ENCODE results near the gene ARF3.

The ARF3 gene

DNA sequence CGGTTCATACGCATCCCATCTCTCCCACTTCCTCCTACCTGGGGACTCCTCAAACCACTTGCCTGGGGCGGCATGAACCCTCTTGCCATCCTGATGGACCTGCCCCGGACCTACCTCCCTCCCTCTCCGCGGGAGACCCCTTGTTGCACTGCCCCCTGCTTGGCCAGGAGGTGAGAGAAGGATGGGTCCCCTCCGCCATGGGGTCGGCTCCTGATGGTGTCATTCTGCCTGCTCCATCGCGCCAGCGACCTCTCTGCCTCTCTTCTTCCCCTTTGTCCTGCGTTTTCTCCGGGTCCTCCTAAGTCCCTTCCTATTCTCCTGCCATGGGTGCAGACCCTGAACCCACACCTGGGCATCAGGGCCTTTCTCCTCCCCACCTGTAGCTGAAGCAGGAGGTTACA, 24.5 kb upstream of the ARF3 start:
- no peak for DNase-seq (ENCODE audit: low spot score)

DNA sequence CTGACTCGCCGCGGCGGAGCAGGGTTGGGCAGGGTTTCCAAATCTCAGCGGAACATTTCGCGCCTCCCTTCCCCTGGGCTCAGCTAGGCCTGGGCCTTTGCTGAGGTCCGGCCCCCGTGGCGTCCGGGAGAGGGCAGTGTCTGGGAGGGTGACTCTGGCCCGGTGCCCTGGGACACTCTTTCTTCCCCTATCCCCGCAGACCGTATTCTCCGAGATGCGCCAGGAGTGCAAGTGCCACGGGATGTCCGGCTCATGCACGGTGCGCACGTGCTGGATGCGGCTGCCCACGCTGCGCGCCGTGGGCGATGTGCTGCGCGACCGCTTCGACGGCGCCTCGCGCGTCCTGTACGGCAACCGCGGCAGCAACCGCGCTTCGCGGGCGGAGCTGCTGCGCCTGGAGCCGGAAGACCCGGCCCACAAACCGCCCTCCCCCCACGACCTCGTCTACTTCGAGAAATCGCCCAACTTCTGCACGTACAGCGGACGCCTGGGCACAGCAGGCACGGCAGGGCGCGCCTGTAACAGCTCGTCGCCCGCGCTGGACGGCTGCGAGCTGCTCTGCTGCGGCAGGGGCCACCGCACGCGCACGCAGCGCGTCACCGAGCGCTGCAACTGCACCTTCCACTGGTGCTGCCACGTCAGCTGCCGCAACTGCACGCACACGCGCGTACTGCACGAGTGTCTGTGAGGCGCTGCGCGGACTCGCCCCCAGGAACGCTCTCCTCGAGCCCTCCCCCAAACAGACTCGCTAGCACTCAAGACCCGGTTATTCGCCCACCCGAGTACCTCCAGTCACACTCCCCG, 23.9 kb upstream of the ARF3 start:
- no peak for DNase-seq (ENCODE audit: low spot score)

DNA sequence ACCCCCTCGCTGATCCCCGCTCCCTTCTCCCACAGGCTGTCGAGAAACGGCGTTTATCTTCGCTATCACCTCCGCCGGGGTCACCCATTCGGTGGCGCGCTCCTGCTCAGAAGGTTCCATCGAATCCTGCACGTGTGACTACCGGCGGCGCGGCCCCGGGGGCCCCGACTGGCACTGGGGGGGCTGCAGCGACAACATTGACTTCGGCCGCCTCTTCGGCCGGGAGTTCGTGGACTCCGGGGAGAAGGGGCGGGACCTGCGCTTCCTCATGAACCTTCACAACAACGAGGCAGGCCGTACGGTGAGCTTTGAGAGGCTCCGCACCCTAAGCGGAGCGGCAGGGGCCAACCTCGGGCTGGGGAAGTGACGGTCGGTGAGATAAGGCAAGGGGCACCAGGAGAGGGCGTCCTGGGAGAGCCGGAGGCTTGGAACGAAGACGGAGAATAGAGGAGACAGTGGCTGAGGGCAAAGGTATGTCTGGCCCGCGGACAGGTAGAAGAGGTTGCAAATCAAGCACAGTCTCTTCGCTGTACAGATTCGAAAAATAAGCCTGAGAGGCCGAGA, 23.2 kb upstream of the ARF3 start:
- DNase-seq (ENCODE audit: low spot score): no peak

DNA sequence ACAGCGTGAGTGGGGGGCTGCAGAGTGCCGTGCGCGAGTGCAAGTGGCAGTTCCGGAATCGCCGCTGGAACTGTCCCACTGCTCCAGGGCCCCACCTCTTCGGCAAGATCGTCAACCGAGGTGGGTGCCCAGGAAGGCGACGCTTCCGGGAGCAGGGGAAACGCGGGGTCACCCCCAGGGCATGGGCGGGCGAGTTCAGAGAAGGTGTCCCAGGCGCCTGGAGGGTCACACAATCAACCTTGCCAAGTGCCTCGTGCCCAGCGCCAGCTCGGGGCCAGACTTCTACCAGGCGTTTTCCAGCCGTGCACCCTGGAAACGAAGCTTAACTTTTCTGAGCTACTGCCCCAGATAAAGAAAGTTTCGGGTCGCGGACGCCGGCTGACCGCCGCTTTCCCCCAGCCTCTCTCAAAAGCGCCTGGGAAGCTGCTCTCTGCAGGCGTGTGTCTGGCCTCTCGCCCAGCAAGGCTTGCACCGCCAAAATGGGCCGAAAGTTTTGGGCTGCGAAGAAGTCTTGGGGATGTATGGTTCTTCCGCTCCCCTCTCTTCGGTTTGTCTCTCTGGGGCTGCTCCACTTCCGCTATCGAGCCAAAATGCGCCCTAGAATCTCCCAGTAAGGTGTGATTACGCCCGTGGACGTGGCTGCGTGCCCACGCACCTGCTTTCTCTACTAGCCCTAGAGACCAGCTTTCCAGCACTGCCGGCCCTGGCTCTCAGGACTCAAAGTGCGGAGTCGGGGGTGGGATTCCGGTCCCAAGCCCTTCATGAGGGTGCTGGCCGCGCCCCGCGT, 22.5 kb upstream of the ARF3 start:
- no peak for DNase-seq (ENCODE audit: low spot score)

DNA sequence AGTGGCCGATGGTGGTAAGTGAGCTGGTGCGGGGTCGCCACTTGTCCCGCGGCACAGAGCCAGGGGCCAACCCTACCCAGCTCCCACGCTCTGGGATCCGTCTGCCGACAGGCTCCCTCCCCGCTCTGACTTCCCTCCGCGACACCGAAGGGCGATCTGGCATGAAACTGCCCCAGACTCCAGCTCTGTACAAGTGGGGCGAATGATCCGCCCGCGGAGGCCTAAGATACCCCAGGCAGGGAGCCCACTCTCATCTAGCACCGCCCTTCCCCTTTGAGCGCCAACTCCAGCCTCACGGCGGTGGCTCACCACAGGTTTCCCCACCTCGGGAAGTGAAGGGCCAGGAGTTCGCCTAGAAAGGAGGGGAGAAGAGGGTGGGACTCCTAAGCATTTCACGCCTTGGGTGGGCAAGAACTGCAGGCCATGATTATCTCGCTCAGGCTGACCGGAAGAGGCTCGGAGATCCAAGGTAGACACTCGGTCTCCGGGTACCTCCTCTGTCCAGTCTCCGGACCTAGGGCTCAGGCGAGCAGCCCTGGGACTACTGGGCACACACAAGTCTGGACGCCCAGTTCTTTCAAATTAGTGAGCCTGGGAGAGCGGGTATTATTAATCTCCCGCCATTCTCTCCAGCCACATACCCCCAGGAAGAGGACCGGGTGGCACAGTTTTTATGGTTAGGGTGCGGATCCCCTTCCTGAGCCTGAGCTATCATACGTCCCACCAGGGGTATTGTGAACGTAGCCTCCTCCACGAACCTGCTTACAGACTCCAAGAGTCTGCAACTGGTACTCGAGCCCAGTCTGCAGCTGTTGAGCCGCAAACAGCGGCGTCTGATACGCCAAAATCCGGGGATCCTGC, 21.7 kb upstream of the ARF3 start:
- no peak for DNase-seq (ENCODE audit: low spot score)

DNA sequence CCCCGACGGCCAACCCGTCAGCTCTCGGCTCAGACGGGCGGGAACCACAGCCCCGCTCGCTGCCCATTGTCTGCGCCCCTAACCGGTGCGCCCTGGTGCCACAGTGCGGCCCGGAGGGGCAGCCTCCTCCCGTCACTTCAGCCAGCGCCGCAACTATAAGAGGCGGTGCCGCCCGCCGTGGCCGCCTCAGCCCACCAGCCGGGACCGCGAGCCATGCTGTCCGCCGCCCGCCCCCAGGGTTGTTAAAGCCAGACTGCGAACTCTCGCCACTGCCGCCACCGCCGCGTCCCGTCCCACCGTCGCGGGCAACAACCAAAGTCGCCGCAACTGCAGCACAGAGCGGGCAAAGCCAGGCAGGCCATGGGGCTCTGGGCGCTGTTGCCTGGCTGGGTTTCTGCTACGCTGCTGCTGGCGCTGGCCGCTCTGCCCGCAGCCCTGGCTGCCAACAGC, 21.0 kb upstream of the ARF3 start, which contains the start of gene WNT1:
TSS of gene WNT1 (plus strand) at position 32 of the 450 bp plus-strand sequence. CDS start at position 361, 329 bp downstream.
- no peak for DNase-seq (ENCODE audit: low spot score)

DNA sequence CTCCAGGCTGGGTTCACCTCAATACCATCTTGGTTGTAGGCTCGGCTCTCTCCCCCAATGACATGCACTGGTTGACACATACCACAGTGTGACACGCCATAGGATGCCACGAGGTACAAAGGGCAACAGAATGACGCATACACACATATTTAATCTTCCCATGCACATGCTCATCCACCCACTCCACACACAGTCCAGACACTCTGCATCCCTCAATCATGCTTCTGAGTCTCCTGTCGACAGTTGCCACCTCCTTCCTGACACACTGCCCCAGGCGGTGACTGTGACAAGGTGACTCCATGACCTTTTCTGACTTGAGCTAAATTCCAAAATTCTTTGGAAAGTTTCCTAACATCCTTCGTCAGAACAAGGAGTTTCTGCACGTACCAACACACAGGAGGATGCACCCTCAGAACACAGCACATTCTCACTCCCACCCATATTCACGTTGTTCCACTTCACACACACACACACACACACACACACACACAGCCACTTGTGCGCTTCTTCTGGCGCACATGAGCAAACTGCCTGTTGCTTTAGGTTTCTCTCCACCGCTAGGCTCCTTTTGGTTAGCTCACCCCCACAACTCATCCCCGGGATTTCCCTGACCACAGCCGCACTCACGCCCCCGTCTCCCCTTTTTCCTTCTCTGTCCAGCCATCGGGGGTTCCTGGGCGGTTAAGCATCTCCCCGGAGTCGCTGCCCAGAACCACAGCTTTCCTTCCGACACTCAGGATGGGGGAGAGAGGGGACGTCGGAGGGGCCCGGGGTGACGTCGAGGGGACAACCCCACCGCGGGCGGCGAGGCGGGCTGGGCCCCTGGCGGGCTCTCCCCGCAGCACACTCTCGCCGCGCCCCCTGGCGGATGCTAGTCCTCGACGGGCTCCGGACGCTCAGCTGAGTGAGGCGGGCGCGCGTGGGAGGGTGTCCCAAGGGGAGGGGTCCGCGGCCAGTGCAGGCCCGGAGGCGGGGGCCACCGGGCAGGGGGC, 20.3 kb upstream of the ARF3 start:
- DNase-seq (ENCODE audit: low spot score): no peak

DNA sequence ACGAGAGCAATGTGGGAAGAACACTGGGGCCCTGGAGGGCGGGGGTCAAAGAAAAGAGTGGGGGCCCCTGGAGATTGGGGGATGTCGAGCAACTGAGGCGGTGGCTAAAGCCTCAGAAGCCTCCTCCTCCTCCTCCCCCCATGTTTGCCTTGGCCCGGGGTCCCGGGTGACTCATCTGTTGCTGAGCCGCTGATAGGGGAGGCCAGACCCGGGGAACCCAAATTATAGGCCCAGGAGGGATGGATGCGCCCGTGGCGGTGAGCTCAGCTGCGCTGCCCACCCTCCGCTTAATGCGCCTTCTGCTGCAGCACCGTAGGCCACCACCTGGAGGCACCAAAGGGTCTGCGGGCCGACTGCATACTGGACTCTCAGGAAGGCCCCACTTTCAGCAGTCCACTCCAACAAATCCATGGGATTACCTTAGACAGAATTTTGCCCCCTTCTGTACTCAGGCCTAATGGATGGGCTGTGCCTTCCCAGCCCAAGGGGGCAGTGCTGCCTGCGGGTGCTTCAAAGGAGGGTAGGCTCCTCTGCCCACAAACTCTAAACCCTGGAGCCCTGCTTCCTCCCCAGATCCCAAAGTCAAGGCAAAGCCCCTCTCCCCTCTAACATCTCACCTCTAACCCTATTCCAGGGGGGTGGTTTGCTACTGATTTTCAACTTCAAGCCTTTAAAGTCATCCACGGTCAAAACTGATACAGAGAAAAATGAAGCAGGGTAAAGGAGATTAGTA, 16.8 kb upstream of the ARF3 start:
- DNase-seq (ENCODE audit: low spot score): peak; percentile 69

DNA sequence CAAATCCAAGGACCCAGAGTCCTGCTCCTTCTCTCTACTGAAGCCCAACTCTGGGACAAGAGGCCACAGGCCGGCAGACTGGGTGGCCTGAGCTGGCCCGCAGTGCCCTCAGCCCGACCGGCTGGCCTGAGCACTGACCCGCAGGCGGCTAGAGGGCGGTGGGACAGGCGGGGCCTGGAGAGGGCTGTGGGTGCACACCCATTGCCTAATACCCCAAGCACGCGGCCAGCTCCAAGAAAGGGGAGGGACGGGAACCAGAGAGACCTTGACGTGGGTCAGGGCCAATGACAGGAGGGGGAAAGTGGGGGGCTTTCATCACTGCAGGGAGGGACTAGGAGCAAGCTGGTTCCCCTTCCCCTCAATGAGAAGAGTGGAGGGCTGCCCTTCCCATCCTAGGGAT, 16.2 kb upstream of the ARF3 start:
- peak; percentile 66 for DNase-seq (ENCODE audit: low spot score)

DNA sequence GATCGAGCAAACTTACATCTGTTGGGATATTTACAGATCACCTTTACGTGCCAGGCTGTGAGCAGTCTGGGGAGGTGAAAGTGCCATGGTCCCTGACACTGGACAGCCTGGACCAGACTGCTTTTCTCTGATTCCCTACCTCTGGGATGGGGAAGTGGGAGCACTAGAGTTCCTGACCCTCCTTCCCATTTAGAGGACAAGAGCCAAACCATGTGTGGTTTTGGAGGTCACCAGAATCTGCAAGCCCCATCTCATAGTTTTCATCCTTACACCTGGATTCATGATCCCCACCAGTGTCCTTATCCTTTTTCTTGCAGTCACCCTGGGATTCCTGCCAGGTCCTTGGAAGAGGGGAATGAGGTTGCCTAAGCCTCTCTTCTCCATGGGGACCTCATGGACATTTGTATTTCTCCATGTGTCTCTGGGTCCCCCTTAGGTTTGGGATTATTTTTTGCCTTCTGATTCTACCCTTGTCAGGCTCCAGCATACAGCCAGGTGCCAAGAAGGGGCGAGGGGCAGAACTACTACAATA, 15.7 kb upstream of the ARF3 start:
- peak; percentile 51 for DNase-seq (ENCODE audit: low spot score)

DNA sequence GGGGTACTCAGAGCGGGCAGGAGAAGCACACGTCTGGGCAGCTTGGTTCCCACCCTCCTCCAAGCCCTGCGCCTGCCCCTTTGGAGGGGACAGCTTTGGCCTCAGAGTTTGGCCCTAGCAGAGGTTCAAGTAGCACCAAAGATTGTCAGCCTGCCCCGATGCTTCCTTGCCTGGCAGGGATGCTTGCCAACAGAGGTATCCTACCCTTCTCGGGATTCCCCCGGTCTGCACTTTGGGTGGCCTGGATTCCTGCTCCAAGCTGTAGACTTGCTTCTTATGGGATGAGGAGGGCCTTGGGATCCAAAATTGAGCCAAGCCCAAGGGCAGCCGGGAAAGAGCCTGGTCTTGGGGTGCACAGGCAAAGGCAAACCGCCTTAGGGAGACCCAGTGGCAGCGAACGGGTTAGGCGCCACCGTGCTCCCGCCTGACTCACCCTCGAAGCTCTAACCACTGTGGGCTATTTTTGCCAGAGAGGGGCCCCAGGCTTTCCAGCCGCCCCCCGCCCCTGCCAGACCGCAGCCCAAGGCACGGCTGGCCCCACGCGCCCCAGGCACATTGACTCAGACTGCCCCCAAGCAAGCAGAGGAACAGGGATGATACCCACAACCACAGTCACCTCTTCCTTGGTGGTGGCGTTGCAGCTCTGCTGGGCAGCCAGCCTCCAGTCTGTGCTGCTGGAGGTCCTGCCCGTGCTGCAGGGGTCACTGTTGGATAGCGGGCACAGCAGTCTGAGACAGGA, 15.1 kb upstream of the ARF3 start:
- peak; percentile 73 for DNase-seq (ENCODE audit: low spot score)

DNA sequence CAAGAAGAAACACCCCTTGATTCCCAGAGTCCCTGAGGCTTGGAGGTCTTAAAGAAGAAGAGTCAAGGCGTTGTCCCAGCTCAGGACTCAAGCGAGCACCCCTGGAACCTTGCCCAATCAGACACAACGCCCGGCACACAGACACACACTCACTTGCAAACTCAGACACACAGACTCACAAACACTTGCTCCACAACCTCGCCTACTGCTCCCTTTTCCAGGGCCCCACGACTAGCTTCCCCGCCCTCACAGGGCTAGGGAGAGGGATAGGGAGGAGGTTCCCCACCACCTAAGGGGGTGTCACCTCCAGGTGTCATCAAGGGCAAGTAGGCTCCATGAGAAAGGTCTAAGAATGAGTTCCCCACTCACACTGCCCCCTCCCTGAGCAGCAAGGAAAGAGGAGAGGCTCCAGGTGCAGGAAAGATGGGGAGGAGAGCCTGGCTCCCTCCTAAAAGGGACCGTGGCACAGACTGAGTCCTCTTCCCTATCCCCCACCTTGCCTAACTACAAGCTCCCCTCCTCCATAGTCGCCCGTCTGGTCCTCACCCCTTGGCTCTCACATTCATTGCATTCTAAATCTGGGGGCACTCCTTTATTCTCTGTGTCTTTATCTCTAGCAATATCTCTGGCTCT, 13.5 kb upstream of the ARF3 start:
- DNase-seq (ENCODE audit: low spot score): peak; percentile 62

DNA sequence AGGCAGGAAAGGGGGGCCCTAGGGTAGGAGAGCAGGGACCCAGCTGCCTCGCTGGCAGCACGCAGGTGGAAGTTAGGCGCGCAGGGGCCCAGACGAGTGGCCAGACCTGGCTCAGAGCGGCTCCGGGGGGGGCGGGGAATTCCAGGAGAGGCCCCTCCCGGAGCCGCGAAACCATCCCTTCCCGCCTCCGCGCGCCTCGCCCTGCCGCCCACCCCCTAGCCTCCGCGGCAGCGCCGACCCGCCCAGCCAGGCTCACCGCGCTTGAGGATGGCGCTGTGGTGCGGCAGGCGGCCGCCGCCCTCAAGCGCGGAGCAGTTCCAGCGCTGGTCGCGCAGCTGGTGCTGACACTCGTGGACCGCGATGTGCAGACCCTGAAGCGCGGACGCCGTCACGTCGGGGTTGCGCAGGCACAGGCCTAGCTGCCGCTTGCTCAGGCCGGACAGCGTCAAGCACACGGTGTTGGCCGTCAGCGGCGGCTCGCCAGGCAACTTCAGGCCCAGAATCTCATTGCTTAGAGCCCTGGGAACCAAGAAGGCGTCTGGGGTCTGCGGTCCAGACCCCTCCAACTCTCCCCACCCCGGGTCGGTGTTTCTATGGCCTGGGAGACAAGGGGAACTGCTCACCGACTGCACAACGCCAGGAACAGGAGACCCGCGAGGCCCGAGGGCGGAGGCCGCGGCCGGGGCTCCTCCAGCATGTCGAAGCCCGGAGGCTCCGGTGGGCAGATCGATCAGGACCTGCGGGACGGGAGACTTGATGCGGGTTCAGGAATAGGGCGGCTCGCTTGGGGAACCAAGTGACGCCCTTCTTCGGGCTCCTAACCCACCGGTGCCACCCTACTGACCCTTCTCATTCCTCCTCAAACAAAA, 12.8 kb upstream of the ARF3 start:
- peak; percentile 64 for DNase-seq (ENCODE audit: low spot score)

DNA sequence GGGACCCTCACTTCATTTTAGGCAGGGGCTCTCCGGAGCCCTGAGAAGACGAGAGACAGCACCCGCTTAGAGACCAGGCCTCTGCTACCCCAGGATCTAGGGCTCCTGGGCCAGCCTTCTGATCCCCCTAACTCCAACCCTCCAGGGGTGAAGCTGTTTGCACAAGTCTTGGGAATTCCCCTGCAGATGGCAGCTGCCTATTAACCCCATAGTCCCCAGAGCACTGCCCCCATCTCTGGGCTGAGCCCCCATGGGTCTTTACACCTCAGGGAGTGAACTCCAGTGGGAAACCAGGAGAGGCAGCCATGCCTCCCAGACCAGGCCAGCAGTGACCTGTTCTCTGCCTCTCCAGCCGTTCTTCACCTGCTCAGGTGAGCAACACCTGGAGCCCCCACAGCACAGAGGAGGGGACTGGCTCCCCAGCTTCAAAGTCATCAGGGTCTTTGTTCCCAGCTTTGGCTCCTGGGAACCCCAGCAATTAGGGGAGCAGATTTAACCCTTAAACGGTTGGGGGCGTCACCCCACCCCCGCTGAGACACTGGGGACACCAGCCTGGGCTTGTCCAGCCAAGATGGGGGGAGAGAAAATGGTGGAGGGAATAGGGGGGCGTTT, 12.0 kb upstream of the ARF3 start:
- no peak for DNase-seq (ENCODE audit: low spot score)

DNA sequence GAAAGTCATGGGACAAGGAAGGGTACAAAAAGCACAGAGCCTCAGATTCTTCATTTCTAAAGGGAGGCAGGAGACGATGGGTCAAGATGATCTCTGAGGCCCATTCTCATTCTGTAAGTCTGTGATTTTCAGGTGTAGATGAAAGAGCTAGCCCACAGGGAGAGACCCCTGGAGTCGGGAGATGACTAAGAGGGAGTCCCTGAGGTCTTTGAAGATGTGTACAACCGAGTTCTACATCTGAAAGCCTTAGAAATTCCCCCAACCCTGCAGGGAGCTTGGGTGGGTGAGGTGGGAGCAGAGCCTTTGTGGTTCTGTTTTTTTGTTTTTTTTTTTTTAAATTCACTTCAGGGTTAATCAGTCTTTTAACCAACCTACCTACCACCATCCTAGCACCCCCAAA, 11.2 kb upstream of the ARF3 start:
- DNase-seq (ENCODE audit: low spot score): no peak

DNA sequence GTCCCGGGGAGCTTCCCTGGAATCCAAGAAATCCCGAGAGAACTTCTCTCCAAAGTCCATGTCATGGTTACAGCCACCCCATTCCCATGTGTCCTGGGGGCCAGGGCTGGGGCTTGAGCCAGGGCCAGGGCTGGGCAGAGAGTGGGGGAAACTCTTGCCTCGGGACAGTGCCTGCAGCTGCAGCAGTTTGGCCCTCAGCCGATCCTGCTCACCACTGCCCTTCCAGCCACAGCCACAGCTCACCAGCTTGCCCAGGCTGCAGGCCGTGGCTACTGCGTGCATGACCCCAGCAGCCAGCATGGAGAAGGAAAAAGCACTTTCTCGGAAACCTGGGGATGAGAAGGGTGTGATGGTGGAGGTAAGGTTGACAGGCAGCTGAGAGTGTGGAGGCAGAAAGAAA, 10.7 kb upstream of the ARF3 start:
- peak; percentile 56 for DNase-seq (ENCODE audit: low spot score)

All from left forelimb (tissue), 1 donor.